Lower leg skin (tissue), 3 donors: ENCODE data around the gene SNTG2.

ENCODE experiments used
- CTCF ChIP-seq, 3 donors: fragments of 450-650 bp; IDR thresholded peaks; one replicate each; pipeline ENCODE4 v1.5.1; 2016; ENCODE audit warnings: antibody characterized with exemption in 3 of 3, mild to moderate bottlenecking in 3 of 3, moderate library complexity in 2 of 3
- POLR2A ChIP-seq, 2 donors: fragments of 450-650 bp; IDR thresholded peaks; one replicate each; pipeline ENCODE4 v1.6.1; 2016 to 2017; ENCODE audit warnings: antibody characterized with exemption in 2 of 2, mild to moderate bottlenecking in 1 of 2, moderate library complexity in 1 of 2

- TF ChIP-seq CTCF (IDR thresholded peaks at IDR 0.05) (no peak), POLR2A (IDR thresholded peaks at IDR 0.05) (no peak)
These were observed 314.8 kb downstream of the SNTG2 start for GRCh38 chr2:1265454-1265853.
